Brain pericyte (primary cell): ENCODE results near the gene CLEC5A.
"Not testable (repeated sequence)": the region's sequence is repeated elsewhere in the genome, so short reads cannot be mapped to it uniquely, and the experiment has no call there.

Experiments
- DNase-seq: peaks from one replicate; pipeline ENCODE4 v3.0.0-alpha.2; 2012; ENCODE audit warnings: low read depth, low spot score

The CLEC5A gene

GRCh38 chr7:141949021-141949420 is 2.2 kb upstream of the CLEC5A start:
- DNase-seq: no peak

- no peak for DNase-seq
Measured at GRCh38 chr7:141945356-141945755, 1.4 kb downstream of the CLEC5A start.

- DNase-seq: no peak
Measured at GRCh38 chr7:141944811-141945210, 2.0 kb downstream of the CLEC5A start.

GRCh38 chr7:141943846-141944245 is 2.9 kb downstream of the CLEC5A start:
- no peak for DNase-seq

GRCh38 chr7:141941075-141941474 is 5.7 kb downstream of the CLEC5A start:
- DNase-seq: no peak

GRCh38 chr7:141930211-141930610 is 16.6 kb downstream of the CLEC5A start:
- no peak for DNase-seq

GRCh38 chr7:141928845-141929195 is 18.0 kb downstream of the CLEC5A start:
- DNase-seq: no peak

GRCh38 chr7:141928146-141928844 is 18.5 kb downstream of the CLEC5A start:
- DNase-seq: no peak

GRCh38 chr7:141920281-141920680 is 26.5 kb downstream of the CLEC5A start:
- DNase-seq: no peak

- DNase-seq: no peak
Measured at GRCh38 chr7:141916099-141916498, 30.7 kb downstream of the CLEC5A start, which contains the start of gene OR9A4. Gene OR9A4, plus strand, starts transcription at chr7:141916399. Its CDS starts 2,477 bp downstream, at chr7:141918876.

- DNase-seq: no peak
Measured at GRCh38 chr7:141915565-141915964, 31.2 kb downstream of the CLEC5A start.

GRCh38 chr7:141911391-141911790 is 35.4 kb downstream of the CLEC5A start:
- DNase-seq: no peak

- no peak for DNase-seq
Measured at GRCh38 chr7:141906285-141906684, 40.5 kb downstream of the CLEC5A start.

- not testable (repeated sequence) for DNase-seq
Measured at GRCh38 chr7:141899366-141899765, 47.4 kb downstream of the CLEC5A start.

GRCh38 chr7:141891336-141891735 is 55.4 kb downstream of the CLEC5A start:
- DNase-seq: no peak

GRCh38 chr7:141889321-141889720 is 57.5 kb downstream of the CLEC5A start:
- no peak for DNase-seq

- DNase-seq: no peak
Measured at GRCh38 chr7:141884539-141885225, 62.1 kb downstream of the CLEC5A start.

- no peak for DNase-seq
Measured at GRCh38 chr7:141880960-141881359, 65.8 kb downstream of the CLEC5A start.

- DNase-seq: no peak
Measured at GRCh38 chr7:141877365-141877764, 69.4 kb downstream of the CLEC5A start.
